Head of caudate nucleus (tissue), 42 donors: ENCODE results near the gene HOXC11.

Experiments
- DNase-seq, 42 donors: peaks; one replicate each; pipeline versions ENCODE4 v3.0.0 to v3.0.0-alpha.2; 2020 to 2021; ENCODE audit warnings: mixed read lengths in 7 of 42
- intact Hi-C: fragments of 100-400 bp; cut with DNase I; formaldehyde crosslinking; loops from one replicate; pipeline ENCODE4 v1.15.0; 2022

Gene HOXC11

GRCh38 chr12:53972722-53973235, at the start of gene HOXC11:
Gene HOXC11, plus strand, starts transcription at chr12:53973126. Its CDS starts 116 bp downstream, at chr12:53973242.
- DNase-seq, result no peak
- intact Hi-C loops, result no loop called here

- intact Hi-C loops, result no loop called here
- no peak for DNase-seq
These were observed 48.2 kb upstream of the HOXC11 start for GRCh38 chr12:53924521-53925405.

- no peak for DNase-seq
- intact Hi-C loops, result no loop called here
These were observed 45.5 kb upstream of the HOXC11 start for GRCh38 chr12:53927220-53928029.

- intact Hi-C loops, result no loop called here
- DNase-seq, result no peak
These were observed 44.7 kb upstream of the HOXC11 start for GRCh38 chr12:53928054-53928835.

- intact Hi-C loops, result no loop called here
- no peak for DNase-seq
These were observed 43.4 kb upstream of the HOXC11 start for GRCh38 chr12:53929527-53929926.

- intact Hi-C loops, result no loop called here
- DNase-seq, result no peak
These were observed 42.2 kb upstream of the HOXC11 start for GRCh38 chr12:53930591-53931255.

- intact Hi-C loops, result no loop called here
- DNase-seq, result no peak
These were observed 40.9 kb upstream of the HOXC11 start for GRCh38 chr12:53931844-53932581.

- DNase-seq, result no peak
- intact Hi-C loops, result no loop called here
These were observed 40.0 kb upstream of the HOXC11 start for GRCh38 chr12:53932915-53933314.

- DNase-seq, result no peak
- intact Hi-C loops, result no loop called here
These were observed 37.3 kb upstream of the HOXC11 start for GRCh38 chr12:53935383-53936341.

GRCh38 chr12:53937099-53937498, 35.8 kb upstream of the HOXC11 start:
- no peak for DNase-seq
- intact Hi-C loops, result no loop called here

- DNase-seq, result peak in 1 of 42 donors; percentile 30
- intact Hi-C loops, result no loop called here
These were observed 35.2 kb upstream of the HOXC11 start for GRCh38 chr12:53937596-53938325.

- DNase-seq, result peak in 1 of 42 donors; percentile 36
- intact Hi-C loops, result no loop called here
These were observed 34.4 kb upstream of the HOXC11 start, which contains the start of gene HOXC13 for GRCh38 chr12:53938326-53939140. Gene HOXC13, plus strand, starts transcription at chr12:53938831. Its CDS starts 76 bp downstream, at chr12:53938907.

- intact Hi-C loops, result no loop called here
- DNase-seq, result peak in 1 of 42 donors; percentile 35
These were observed 33.5 kb upstream of the HOXC11 start for GRCh38 chr12:53939141-53940108.

GRCh38 chr12:53940443-53941014, 32.4 kb upstream of the HOXC11 start:
- intact Hi-C loops, result no loop called here

More at GRCh38 chr12:53940443-53941014, 32.4 kb upstream of the HOXC11 start:
- DNase-seq, result no peak
